ENCODE data around the gene KRT3.
"Not testable (repeated sequence)": the region's sequence is repeated elsewhere in the genome, so short reads cannot be mapped to it uniquely, and the experiment has no call there.

KRT3 gene

GRCh38 chr12:52798003-52798670 is 2.2 kb upstream of the KRT3 start:
- DNase-seq (ENCODE audit: low read depth): no peak

DNA sequence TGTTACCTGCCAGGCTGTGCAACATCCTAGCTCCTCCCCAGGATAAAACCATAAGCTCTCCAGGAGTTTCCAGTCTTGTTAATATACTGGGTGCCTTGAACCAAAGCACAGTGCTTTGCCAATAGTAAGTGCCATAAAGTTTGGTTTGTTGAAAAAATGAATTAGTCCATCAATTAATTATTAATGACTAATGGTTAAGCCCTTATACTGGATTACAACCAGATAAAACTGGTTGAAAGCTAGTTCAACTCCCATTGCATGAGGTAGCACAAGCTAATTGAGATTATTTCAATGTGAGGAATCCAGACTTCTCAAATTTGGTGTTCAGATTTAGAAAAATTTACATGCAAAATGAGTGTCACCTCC is 1.6 kb upstream of the KRT3 start:
- DNase-seq (ENCODE audit: low read depth): no peak

DNA sequence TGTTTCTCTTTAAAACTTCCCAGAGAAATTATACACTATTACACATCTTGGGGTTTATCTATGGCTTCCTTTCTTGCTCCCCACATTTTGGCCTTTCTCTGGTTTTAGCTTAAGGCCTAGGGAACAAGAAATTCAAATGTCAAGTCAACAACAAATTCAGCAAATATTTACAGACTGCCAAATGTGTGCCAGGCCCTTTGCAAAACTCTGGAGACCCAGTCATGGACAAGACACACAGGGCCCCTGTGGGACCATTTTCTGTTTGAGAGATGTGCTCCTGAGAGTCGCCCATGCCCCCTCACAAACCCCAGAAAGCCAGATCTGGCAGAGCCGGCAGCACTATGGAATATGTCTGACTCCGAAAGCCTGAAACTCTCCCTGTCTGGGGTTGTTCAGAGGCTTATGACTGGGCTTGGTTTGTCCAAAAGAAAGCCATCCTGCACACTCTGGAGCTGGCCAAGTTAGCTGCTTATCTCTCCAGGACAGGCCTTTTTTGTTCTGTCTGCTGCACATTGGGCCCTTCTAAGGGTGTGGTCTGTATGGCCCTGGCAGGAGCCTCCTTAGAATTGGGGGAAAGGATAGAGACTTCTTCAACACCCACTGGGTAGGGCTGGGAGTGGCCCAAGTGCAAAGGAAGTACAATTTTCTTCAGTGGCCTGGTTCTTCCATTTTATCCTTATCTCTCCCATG is 1.1 kb upstream of the KRT3 start:
- DNase-seq (ENCODE audit: low read depth): no peak

- DNase-seq (ENCODE audit: low read depth): no peak
These were observed 495 bp upstream of the KRT3 start for GRCh38 chr12:52796429-52796794.

DNA sequence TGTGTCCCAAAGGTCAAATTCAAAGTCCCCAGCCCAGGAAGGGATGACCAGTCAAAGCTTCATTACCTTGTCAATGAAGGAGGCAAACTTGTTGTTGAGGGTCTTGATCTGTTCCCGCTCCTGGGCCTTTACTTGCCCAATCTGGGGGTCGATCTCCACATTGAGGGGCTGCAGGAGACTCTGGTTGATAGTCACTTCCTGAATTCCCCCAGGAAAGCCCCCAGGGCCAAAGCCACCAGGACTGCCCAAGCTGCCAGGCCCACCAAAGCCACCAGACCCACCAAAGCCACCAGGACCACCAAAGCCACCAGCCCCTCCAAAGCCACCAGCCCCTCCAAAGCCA is 614 bp downstream of the KRT3 start:
- not testable (repeated sequence) for DNase-seq (ENCODE audit: low read depth)

DNA sequence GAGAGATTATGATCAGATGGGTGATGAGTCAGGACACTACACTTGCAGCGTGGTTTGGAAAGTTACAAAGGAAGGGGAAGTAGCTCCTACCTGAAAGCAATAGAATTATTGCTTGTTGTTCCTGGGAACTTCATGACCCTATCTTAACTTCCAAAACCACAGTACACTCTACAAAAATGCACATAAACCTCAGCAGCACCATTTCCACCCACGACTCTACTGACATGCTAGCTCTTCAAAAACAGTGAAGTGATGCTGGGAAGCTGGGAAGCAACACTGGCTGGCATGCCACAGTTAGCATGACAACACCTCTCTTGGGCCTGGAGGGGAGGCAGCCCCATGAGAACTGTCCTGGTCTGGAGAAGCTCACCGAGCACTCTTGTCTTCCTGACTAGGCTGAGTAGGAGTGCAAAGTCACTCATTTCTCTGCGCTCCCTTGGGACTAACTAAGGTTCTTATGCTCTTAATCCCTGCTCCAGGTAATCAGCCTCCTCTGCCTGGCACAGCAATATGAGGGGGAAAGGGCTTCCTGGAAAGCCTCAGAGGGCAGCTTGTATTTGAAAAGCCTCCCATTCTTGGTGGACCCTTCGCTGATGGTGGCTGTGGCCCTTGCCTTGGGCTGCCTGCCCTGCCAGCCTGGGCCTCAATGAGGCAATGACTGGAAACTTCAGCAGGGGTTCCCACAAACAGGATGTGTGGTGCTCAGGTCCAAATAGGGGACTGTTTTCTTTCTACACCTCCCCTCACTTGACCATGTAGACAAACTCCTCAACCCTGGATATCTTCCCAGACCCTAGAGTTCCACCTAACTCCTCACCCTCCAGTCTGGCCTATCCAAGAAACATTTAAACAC is 1.2 kb downstream of the KRT3 start:
- DNase-seq (ENCODE audit: low read depth): no peak

DNA sequence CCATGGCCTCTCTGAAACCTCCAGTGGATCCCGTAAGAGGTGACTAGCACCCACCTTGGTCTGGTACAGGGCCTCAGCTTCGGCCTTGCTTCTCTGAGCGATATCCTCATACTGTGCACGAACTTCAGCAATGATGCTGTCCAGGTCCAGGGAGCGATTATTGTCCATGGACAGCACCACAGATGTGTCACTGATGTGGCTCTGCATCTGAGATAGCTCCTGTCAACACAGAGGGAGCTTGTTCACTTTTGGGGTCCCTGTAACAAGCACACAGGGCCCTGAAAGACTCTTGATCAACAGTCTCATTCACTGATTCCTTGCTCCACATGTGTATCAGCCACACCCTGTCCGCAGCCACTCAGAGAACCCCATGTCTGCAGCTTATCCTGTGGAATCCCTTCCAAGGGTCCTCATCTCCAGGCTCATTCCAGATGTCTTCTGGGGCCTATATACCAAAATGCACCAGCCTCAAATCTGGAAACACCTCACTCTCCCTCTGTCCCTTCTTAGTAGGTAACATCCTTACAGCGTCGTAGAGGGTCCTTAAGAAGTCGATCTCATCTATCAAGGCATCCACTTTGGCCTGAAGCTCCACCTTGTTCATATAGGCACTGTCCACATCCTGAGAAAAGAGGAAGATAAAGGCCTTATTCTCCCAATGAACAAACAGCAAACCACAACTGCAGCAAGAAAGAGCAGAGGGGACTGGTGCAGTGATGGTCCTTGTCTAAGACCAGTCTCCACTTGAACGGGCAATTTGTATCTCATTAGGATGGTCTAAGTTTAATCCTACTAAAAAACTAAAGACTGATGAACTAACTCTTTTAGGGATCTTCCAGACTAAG is 3.5 kb downstream of the KRT3 start:
- no peak for DNase-seq (ENCODE audit: low read depth)

DNA sequence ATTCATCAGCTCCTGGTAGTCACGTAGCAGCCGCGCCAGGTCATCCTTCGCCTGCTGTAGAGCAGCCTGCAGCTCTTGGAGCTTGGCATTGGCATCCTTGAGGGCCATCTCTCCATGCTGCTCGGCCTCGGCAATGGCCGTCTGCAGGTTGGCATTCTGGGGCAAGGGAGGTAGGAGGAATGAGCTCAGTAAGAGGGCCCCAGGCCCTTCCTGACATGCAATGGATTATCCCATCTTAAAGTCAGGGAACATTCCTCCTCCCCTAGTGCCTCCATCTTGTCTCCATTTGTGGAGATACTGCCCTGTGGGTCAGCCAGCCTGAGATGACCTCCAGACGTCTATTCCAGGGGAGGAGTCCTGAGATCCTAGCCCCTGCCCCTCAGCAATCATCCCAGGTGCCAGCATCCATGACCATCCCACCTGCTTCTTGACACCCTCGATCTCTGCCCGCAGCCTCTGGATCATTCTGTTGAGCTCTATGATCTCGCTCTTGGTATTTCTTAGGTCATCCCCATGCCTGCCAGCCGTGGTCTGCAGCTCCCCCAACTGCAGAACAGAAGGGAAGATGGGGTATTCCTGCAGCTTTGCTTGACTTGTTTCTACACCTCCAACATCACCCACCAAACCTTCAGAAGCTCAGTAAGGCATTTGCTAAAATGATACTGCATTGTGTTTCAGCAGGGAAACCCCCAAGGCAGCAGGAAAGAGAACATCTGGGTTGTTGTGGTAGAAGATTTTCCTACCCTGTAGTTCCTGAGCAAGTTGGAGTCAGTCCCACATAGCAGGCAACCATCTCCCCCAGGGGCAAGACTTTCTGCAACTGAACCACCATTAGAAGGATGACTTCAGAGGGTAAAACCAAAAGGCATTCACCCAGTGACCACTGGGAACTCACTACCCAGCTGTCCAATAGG is 4.4 kb downstream of the KRT3 start:
- DNase-seq (ENCODE audit: low read depth): no peak

- no peak for DNase-seq (ENCODE audit: low read depth)
These were observed 5.3 kb downstream of the KRT3 start for GRCh38 chr12:52790427-52791270.

DNA sequence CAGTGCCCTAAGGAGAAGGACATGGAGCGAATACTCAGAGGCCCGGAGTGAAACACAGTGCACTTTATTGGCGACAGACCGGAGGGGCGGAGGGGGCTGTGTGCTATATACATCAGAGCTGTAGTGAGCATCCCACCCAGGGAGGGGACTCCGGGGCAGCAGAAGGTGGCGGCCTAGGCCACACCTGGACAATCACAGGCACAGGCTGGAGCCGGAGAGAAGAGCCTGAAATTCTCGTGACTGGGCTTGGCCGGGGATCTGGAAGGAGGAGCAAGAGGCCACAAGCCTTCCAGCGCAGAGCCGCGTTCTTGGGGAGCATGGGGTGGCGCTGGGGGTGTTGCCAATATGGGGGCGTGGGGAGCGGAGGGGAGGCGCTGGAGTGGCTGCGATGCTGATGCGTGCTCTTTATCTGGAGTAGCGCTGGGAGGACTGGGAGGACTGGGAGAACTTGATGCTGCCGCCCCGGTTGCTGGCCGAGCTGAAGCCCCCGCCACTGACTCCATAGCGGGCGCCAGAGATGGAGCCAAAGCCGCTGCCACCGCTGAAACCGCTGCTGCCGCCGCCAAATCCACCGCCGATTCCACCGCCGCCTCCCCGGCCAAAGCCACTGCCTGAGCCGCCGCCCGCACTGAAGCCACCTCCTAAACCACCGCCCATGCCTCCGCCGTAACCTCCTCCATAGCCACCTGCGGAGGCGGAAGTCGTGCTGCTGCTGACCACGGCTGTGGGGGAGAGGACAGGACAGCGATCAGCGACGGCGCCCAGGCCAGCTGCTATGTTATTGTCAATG is 6.1 kb downstream of the KRT3 start:
- no peak for DNase-seq (ENCODE audit: low read depth)

DNA sequence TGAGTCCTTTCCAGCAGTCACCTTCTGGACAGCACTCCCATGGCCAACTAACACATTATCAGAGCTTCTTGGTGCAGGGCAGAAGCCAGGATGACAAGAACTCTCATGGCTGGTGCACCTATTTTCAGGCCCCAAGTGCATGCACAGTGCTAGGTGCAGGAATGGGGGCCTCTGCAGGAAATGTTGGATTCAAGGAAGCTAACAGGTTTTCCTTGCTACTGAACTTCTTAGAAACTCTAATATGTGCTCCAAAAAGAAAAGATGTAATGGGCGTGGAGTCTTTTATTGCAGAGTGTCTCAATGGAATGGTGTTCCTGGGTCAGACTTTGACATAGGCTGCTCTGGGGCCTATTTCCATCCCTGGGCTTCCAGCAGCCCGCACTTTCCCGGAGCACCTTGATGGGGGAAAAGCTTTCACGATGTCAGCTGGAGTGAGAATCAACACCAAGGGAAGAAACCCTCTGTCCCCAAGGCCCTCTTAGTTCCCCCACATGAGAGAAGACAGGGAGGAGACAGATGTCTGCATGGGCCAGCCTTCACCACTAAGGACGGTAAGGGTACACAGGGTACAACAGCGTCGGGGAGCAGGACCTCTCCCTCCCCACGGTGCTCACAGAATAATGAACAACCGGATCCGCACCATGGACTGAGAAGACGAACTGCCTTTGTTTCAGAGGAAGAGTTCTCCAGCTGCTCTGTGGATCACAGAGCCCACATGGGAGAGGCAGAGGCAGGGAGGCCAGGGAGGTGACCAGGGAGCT is 6.9 kb downstream of the KRT3 start:
- DNase-seq (ENCODE audit: low read depth): no peak

GRCh38 chr12:52788192-52788875 is 7.6 kb downstream of the KRT3 start:
- DNase-seq (ENCODE audit: low read depth): no peak

GRCh38 chr12:52787324-52788191 is 8.4 kb downstream of the KRT3 start:
- no peak for DNase-seq (ENCODE audit: low read depth)

GRCh38 chr12:52784909-52785308 is 11.0 kb downstream of the KRT3 start:
- no peak for DNase-seq (ENCODE audit: low read depth)

DNA sequence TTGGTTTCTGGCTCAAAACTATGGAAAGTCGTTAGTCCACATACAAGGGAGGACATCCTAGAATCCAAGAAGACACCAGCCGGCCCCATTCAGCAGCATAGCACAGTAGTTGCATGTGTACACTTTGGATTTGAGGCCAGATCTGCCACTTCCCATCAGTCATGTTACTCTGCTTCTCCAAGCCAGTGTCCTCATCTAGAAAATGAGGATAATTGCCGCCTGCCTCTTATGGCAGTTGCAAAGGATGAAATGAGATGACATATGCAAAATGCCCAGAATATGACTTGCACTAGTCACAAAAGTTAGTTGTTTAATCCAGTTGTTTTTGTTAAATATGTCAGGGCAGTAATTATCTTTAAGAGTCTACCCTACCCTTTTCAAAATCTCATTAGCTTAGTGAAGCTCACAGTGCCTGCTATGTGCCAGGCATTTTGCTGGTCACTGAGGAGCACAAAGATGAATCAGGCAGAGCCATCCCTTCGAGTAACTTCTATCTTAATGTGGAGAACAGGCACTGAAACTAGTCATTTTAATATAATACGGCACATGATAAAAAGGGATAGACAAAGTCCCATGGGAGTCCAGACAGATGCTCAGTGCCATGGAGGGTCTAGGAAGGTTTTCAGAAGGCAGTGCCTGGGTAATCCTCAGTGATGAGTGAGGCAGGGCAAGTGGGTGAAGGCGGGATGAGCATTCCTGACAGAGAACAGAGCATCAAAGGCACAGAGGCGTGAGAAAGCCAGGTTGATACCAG is 12.2 kb downstream of the KRT3 start:
- DNase-seq (ENCODE audit: low read depth): no peak

GRCh38 chr12:52782502-52782901 is 13.4 kb downstream of the KRT3 start:
- no peak for DNase-seq (ENCODE audit: low read depth)

Data from activated T-helper 1 cell treated with Interleukin-2 at 50 U/mL for 16 hours (primary cell).